ENCODE data around the gene TINAGL1.

DNA sequence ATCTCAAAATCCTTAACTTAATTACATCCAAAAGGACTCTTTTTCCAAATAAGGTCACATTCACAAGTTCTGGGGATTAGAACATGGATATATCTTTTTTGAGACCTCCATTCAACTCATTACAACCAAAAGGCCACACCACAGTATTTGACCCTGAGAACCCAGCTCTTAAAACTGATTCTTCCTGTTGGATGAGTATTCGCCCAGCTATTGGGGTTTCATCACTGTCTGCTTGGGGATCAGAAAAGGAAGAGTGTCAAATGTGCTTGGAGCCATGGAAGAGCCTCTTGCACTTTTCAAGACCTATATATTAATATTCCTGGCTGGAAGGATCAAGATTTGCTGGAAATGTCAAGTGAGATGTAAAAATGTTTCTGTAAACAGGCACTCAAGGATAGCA is 5.4 kb upstream of the TINAGL1 start:
- TF ChIP-seq, protein P1, sequence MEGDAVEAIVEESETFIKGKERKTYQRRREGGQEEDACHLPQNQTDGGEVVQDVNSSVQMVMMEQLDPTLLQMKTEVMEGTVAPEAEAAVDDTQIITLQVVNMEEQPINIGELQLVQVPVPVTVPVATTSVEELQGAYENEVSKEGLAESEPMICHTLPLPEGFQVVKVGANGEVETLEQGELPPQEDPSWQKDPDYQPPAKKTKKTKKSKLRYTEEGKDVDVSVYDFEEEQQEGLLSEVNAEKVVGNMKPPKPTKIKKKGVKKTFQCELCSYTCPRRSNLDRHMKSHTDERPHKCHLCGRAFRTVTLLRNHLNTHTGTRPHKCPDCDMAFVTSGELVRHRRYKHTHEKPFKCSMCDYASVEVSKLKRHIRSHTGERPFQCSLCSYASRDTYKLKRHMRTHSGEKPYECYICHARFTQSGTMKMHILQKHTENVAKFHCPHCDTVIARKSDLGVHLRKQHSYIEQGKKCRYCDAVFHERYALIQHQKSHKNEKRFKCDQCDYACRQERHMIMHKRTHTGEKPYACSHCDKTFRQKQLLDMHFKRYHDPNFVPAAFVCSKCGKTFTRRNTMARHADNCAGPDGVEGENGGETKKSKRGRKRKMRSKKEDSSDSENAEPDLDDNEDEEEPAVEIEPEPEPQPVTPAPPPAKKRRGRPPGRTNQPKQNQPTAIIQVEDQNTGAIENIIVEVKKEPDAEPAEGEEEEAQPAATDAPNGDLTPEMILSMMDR (IDR thresholded peaks at IDR 0.05; ENCODE audit: low read length), result no peak
- no peak for TF ChIP-seq EZH2phosphoT487 (IDR thresholded peaks at IDR 0.05; ENCODE audit: low read length)
